Activated T-cell treated with anti-CD3 and anti-CD28 coated beads for 24 hours (primary cell): Measurements from ENCODE around the gene PTPRT.
"Not testable (repeated sequence)": the region's sequence is repeated elsewhere in the genome, so short reads cannot be mapped to it uniquely, and the experiment has no call there.

Experiments used
- DNase-seq: peaks from one replicate; pipeline ENCODE4 v3.0.0-alpha.2; 2020; ENCODE audit warnings: low read depth

PTPRT gene

DNA sequence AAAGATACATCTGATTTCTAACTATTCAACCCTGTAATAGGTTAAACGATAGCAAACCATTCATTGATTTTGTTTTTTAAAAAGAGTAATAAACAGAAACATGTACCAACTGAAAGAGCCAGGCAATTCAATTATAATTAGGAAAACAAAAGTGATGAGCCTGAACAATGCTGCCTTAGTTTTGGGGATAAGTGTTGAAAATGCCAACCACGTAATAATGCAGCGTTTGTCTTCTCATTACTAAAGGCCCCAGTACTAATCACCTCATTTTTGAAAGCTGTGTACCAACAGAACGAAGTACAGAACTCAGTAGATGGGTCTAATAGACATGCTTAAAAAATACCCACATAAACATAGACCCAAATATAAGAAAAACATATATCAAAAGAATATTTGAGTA is 907.9 kb downstream of the PTPRT start:
- DNase-seq: no peak

- no peak for DNase-seq
Observed at GRCh38 chr20:42276718-42277602, 912.7 kb downstream of the PTPRT start.

GRCh38 chr20:42274986-42275385 is 914.7 kb downstream of the PTPRT start:
- DNase-seq: no peak

- DNase-seq: no peak
Observed at GRCh38 chr20:42272516-42272915, 917.2 kb downstream of the PTPRT start.

GRCh38 chr20:42270539-42270938 is 919.2 kb downstream of the PTPRT start:
- no peak for DNase-seq

DNA sequence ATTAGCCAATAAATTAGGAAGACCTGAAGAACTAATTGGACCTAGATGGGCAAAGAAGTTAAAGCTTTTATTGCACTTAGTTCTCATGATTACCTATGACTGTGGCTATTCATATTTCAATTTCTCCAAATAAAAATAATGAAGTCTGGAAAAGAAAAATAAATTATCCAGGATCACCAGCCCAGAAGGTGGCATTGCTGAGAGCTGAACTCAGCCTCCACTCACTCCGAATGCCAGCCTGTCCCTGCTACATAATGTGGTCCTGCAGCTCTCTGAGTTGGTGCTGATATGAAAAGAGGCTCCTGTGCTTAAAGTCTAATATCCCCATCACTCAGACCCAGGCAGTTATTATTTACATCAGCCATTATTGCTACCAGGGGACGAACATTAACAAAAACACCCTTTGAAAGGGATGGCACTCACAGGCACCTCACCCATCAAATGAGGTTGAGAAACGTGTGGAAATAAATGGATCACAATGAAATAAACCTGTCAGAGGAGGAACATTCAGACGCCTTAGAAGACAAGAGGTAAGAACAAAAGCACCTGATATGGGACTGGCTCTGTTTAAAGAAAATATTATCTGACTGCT is 921.8 kb downstream of the PTPRT start:
- DNase-seq: no peak

DNA sequence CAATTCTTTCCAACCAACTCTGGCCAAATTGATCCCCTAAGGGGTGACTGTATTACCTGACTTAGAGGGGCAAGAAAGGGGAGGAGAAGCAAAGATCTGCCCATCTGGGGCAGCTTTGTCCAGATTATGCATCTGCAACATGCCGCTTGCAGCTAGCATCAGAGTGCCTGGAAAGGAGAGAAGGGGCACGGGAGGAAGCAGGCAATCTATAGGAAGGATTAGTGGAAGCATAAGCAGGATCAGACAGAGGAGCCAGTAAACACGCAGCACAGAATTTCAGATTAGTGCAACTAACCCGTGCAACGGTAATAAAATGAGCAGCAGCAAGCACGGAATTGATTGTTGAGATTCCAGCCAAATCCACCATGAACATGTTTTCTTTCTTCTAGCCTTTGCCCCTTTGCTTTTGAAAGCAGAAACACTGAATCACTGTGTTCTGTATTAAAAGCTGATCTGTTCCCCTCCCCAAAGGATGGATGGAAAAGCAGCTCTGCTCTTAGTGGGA is 927.9 kb downstream of the PTPRT start:
- DNase-seq: no peak

- no peak for DNase-seq
Observed at GRCh38 chr20:42260184-42260583, 929.5 kb downstream of the PTPRT start.

GRCh38 chr20:42259389-42259788 is 930.3 kb downstream of the PTPRT start:
- DNase-seq: no peak

- no peak for DNase-seq
Observed at GRCh38 chr20:42258564-42259302, 931.0 kb downstream of the PTPRT start.

DNA sequence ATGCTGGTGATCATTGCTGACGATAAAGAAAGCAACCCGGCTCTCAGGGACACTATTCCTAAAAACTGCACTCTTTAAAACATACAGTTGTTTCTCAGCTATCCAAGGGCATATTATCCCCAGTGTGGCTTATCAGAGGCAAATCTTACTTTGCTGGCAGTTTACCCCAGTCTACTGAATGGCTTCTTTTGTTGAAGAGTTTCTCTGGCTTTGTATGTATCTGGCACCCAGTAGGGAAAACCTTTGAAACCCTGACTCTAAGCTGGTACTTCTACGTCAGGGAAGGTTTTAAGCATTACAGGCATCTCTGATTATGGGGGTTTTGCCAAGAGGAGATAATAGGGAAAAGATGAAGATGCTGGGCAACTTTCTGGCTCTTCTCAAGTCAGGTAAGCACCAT is 933.9 kb downstream of the PTPRT start:
- DNase-seq: no peak

- DNase-seq: no peak
Observed at GRCh38 chr20:42254673-42255072, 935.0 kb downstream of the PTPRT start.

DNA sequence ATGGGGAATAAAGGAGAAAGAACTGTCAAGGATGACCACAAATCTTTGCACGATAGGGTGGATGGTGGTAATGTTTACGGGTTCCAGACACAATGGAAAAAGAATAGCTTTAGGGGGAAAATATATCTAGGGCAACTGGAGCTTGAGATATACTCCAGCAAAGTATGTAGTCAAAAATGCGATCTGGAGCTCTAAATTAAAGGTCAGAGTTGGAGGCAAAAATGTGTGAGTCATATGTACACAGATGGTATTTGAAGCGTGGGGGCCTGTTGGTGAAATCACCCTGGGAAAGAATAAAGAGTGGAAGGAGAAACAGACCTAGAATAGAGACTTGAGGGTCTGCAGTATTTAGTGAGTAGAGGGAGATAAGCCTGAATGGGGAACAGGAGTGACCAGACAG is 937.6 kb downstream of the PTPRT start:
- DNase-seq: no peak

DNA sequence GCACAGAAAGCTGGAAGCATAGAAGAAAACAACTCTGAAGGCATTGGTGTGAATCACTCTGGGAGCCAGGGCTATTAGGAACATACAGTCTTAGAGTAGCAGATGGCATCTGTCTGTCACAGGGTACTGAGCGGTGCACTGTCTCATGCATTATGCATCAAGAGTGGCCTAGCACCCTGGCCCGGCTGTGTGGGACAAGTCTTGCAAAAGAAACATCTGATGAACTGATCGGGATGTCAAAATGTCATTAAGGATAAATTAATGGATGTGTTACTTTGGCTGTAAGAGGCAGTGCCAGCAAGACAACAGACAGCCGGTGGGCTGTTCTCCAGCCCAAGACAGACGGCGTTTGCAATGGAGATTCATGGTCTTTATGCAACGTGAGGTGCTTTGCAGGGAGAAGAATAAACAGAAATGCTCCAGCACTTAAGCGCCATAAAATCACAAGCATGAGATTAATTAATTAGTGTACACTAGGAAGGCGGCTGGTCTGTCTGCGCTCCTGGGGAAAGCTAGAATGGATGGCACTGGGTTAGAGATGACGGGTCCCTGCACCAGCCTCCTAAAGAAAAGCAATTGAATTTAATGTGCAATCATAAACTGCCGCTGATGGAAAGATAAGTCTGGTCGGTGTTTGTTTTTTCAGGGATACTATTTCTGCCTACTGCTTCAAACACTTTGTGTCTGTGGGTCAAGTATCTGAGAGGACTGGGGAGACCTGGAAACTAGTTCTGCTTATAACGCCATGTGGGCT is 970.9 kb downstream of the PTPRT start:
- DNase-seq: no peak

GRCh38 chr20:42214074-42214473 is 975.6 kb downstream of the PTPRT start:
- DNase-seq: no peak

DNA sequence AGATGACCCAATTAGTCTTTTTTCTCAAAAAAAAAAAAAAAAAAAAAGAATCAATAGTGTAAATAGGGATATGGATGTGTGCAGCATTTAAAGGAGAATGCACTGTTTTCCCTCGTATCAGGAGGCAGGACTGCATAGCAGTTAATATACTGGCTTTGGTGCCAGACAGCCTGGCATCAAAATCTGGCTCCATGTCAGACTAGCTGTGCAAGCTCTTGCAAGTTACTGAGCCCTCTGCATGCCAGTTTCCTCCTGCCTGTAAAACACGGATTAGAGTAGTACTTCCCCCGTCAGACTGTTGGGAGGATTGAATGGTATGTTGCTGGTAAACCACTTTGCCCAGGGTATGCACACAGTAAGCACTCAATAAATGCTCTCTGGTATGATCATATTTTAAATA is 977.3 kb downstream of the PTPRT start:
- no peak for DNase-seq

- DNase-seq: not testable (repeated sequence)
Observed at GRCh38 chr20:42206557-42206956, 983.1 kb downstream of the PTPRT start.

- no peak for DNase-seq
Observed at GRCh38 chr20:42204109-42204660, 985.5 kb downstream of the PTPRT start.

- DNase-seq: no peak
Observed at GRCh38 chr20:42197599-42197998, 992.1 kb downstream of the PTPRT start.

DNA sequence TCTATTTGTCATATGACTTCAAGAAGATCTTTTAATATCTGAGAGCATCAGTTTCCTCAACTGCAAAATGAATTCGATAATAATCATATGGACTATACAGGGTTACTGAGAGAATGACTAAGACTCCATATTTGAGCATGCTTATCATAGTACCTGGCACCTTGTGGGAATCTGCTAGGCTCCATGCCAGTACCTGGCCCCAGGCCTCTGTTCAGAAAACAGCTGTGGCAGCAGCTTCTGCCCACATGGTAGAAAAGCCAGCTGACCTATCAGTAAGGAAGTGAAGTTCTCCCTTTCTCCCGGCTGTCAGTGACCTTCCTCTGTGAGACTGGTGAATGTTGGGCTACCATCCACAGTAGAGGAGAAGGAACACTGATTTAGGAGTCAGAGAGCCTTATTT is 996.6 kb downstream of the PTPRT start:
- DNase-seq: no peak

DNA sequence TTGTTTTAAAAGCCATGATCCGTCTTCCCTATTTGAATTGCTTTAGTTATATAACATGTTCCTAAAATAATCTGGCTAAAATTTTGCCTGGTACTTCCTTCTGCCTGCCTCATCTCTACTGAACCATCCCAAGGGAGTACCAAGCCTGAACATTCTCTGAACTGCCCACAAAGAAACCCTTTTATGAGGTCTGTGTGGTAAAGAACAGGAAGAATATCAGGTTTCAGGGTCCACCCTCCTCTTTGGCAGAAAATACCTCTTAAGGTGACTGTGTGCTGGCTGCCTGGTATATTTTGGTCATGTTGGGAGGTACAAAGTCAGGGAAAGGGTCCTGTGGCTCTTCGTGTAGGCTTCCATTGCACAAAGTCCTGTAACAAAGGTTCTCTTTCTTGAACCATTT is 997.4 kb downstream of the PTPRT start:
- DNase-seq: no peak
